Gastrocnemius medialis (tissue), 4 donors: Measurements from ENCODE around the gene TRDN.

Experiments
- POLR2A ChIP-seq, 2 donors: fragments of 450-650 bp; IDR thresholded peaks; one replicate each; pipeline ENCODE4 v1.6.1; 2017; ENCODE audit warnings: antibody characterized with exemption in 2 of 2, mild to moderate bottlenecking in 2 of 2, moderate library complexity in 2 of 2
- TF ChIP-seq, protein P1 (sequence below), 5 experiments: fragments of 450-650 bp in 3 of 5; fragments of 200-600 bp in 2 of 5; sonication (generic) in 2 of 5; IDR thresholded peaks in 4 of 5; conservative IDR thresholded peaks in 1 of 5; 1 replicate in 4 of 5; 2 replicates in 1 of 5; pipeline ENCODE4 v1.5.1; 2016 to 2019; ENCODE audit warnings: antibody characterized with exemption in 5 of 5, mild to moderate bottlenecking in 3 of 5, moderate library complexity in 3 of 5

DNA sequence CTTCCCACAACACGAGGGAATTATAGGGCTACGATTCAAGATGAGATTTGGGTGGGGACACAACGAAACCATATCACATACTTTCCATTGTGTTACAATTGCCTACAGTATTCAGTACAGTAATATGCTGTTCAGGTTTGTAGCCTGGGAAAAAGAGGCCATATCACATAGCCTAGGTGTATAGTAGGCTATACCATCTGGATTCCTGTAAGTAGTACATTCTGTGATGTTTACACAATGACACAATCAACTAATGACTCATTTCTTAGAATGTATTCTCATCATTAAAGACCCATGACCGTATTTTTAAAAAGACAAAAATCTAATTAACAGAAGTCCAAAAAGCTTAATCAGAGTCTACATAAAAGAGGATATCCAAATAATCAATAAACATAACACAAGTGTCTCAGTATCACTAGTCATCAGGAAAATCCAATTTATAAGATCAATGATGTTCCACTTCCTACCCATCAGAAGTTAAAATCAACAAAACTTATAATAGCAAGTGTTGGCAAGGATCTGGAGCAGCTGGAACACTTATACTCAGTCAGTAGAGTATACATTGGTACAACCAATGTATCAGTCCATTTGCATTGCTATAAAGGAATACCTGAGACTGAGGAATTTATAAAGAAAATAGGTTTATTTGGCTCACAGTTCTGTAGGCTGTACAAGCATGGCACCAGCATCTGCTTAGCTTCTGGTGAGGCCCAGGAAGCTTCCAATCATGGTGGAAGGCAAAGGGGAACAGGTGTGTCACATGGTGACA, 424.8 kb downstream of the TRDN start:
- TF ChIP-seq, protein P1, sequence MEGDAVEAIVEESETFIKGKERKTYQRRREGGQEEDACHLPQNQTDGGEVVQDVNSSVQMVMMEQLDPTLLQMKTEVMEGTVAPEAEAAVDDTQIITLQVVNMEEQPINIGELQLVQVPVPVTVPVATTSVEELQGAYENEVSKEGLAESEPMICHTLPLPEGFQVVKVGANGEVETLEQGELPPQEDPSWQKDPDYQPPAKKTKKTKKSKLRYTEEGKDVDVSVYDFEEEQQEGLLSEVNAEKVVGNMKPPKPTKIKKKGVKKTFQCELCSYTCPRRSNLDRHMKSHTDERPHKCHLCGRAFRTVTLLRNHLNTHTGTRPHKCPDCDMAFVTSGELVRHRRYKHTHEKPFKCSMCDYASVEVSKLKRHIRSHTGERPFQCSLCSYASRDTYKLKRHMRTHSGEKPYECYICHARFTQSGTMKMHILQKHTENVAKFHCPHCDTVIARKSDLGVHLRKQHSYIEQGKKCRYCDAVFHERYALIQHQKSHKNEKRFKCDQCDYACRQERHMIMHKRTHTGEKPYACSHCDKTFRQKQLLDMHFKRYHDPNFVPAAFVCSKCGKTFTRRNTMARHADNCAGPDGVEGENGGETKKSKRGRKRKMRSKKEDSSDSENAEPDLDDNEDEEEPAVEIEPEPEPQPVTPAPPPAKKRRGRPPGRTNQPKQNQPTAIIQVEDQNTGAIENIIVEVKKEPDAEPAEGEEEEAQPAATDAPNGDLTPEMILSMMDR (IDR thresholded peaks at IDR 0.05 in 4 of 5, conservative IDR thresholded peaks at IDR 0.05 in 1 of 5) = no peak
- no peak for TF ChIP-seq POLR2A (IDR thresholded peaks at IDR 0.05)
